HG03280 (cell line): ENCODE results near the gene RXFP4.
"Not testable (repeated sequence)": the region's sequence is repeated elsewhere in the genome, so short reads cannot be mapped to it uniquely, and the experiment has no call there.

Source experiments
- ATAC-seq: cut with Tn5 transposase; IDR thresholded peaks from one replicate; pipeline ENCODE4 v1.9.1; 2021; ENCODE audit warnings: mild to moderate bottlenecking, moderate library complexity; ENCODE audit not compliant: unreplicated experiment

Gene RXFP4

GRCh38 chr1:155929057-155929456 is 12.4 kb upstream of the RXFP4 start:
- no peak for ATAC-seq

GRCh38 chr1:155930725-155931124 is 10.7 kb upstream of the RXFP4 start:
- ATAC-seq, result not testable (repeated sequence)

- ATAC-seq, result no peak
These were observed 10.0 kb upstream of the RXFP4 start for GRCh38 chr1:155931332-155932038.

GRCh38 chr1:155932081-155932480 is 9.4 kb upstream of the RXFP4 start:
- ATAC-seq, result no peak

- ATAC-seq, result no peak
These were observed 9.0 kb upstream of the RXFP4 start for GRCh38 chr1:155932487-155932886.

GRCh38 chr1:155933591-155934096 is 7.8 kb upstream of the RXFP4 start:
- no peak for ATAC-seq

- peak; percentile 95 for ATAC-seq
These were observed 7.1 kb upstream of the RXFP4 start, which contains the start of gene KHDC4 for GRCh38 chr1:155934097-155934935. KHDC4 (minus strand) TSS chr1:155934413; CDS start chr1:155934373, 40 bp downstream.

GRCh38 chr1:155934936-155935590 is 6.4 kb upstream of the RXFP4 start:
- no peak for ATAC-seq

GRCh38 chr1:155938220-155938627 is 3.2 kb upstream of the RXFP4 start:
- no peak for ATAC-seq

GRCh38 chr1:155940482-155940992 is 901 bp upstream of the RXFP4 start:
- ATAC-seq, result no peak

GRCh38 chr1:155941845-155942531 is 550 bp downstream of the RXFP4 start:
- ATAC-seq, result no peak

- no peak for ATAC-seq
These were observed 1.2 kb downstream of the RXFP4 start for GRCh38 chr1:155942578-155943141.

GRCh38 chr1:155944444-155944799 is 3.0 kb downstream of the RXFP4 start:
- no peak for ATAC-seq

- peak; percentile 29 for ATAC-seq
These were observed 5.3 kb downstream of the RXFP4 start for GRCh38 chr1:155946633-155947219.

- no peak for ATAC-seq
These were observed 5.9 kb downstream of the RXFP4 start for GRCh38 chr1:155947292-155947691.

GRCh38 chr1:155947741-155948140 is 6.3 kb downstream of the RXFP4 start:
- ATAC-seq, result no peak

GRCh38 chr1:155950829-155951228 is 9.4 kb downstream of the RXFP4 start:
- ATAC-seq, result no peak

GRCh38 chr1:155951753-155952504 is 10.5 kb downstream of the RXFP4 start:
- ATAC-seq, result no peak

GRCh38 chr1:155952505-155952890 is 11.1 kb downstream of the RXFP4 start:
- no peak for ATAC-seq
